Osteocyte (in vitro differentiated cells): Measurements from ENCODE around the gene PRSS38. TPM values are rescaled to one million over a fixed set of nuclear protein-coding genes. Genes with fewer than 3 reads are reported as not detected.

ENCODE experiments used
- DNase-seq: peaks from one replicate; pipeline ENCODE4 v3.0.0; 2021; ENCODE audit warnings: mixed read lengths; ENCODE audit not compliant: unreplicated experiment; ENCODE audit errors: extremely low spot score
- H3K27ac Mint-ChIP-seq: one replicate; pipeline ENCODE4 v1.8.0; 2021; ENCODE audit warnings: mild to moderate bottlenecking, mixed read lengths; ENCODE audit not compliant: unreplicated experiment
- H3K27me3 Mint-ChIP-seq: one replicate; pipeline ENCODE4 v1.8.0; 2021; ENCODE audit warnings: mixed read lengths; ENCODE audit not compliant: unreplicated experiment
- H3K36me3 Mint-ChIP-seq: one replicate; pipeline ENCODE4 v1.8.0; 2021; ENCODE audit warnings: mixed read lengths; ENCODE audit not compliant: unreplicated experiment
- H3K4me1 Mint-ChIP-seq: one replicate; pipeline ENCODE4 v1.8.0; 2021; ENCODE audit warnings: mixed read lengths; ENCODE audit not compliant: unreplicated experiment
- H3K4me3 Mint-ChIP-seq: one replicate; pipeline ENCODE4 v1.8.0; 2021; ENCODE audit warnings: mild to moderate bottlenecking, moderate library complexity, mixed read lengths; ENCODE audit not compliant: unreplicated experiment
- H3K9me3 Mint-ChIP-seq: one replicate; pipeline ENCODE4 v1.8.0; 2021; ENCODE audit warnings: mixed read lengths; ENCODE audit not compliant: unreplicated experiment
- total RNA-seq: library from RNA; stranded (reverse); gene quantifications from 2 replicates; pipeline ENCODE4 v1.2.1, GENCODE V29; 2021
- TF ChIP-seq, protein P1 (sequence below): fragments of 200-600 bp; sonication (generic); IDR thresholded peaks from 2 replicates; pipeline ENCODE4 v1.5.0; 2021; ENCODE audit warnings: antibody characterized with exemption, mild to moderate bottlenecking, moderate library complexity

The PRSS38 gene
- total RNA-seq, 1 donor from 2014 or later = not detected

- TF ChIP-seq, protein P1, sequence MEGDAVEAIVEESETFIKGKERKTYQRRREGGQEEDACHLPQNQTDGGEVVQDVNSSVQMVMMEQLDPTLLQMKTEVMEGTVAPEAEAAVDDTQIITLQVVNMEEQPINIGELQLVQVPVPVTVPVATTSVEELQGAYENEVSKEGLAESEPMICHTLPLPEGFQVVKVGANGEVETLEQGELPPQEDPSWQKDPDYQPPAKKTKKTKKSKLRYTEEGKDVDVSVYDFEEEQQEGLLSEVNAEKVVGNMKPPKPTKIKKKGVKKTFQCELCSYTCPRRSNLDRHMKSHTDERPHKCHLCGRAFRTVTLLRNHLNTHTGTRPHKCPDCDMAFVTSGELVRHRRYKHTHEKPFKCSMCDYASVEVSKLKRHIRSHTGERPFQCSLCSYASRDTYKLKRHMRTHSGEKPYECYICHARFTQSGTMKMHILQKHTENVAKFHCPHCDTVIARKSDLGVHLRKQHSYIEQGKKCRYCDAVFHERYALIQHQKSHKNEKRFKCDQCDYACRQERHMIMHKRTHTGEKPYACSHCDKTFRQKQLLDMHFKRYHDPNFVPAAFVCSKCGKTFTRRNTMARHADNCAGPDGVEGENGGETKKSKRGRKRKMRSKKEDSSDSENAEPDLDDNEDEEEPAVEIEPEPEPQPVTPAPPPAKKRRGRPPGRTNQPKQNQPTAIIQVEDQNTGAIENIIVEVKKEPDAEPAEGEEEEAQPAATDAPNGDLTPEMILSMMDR = no peak
- H3K27ac Mint-ChIP-seq = no peak overlapping the region
- H3K27me3 Mint-ChIP-seq = peaks cover 61% of the 10 kb centered on the region
- DNase-seq = no peak
- peaks cover 2% of the 10 kb centered on the region for H3K4me1 Mint-ChIP-seq
- H3K36me3 Mint-ChIP-seq = peaks cover 5% of the 10 kb centered on the region
- peaks cover 19% of the 10 kb centered on the region for H3K9me3 Mint-ChIP-seq
- H3K4me3 Mint-ChIP-seq = no peak overlapping the region
Observed at GRCh38 chr1:227809026-227809425, 6.4 kb upstream of the PRSS38 start.

- peaks cover 42% of the 10 kb centered on the region for H3K27me3 Mint-ChIP-seq
- DNase-seq = no peak
Observed at GRCh38 chr1:227813962-227814361, 1.5 kb upstream of the PRSS38 start.

DNA sequence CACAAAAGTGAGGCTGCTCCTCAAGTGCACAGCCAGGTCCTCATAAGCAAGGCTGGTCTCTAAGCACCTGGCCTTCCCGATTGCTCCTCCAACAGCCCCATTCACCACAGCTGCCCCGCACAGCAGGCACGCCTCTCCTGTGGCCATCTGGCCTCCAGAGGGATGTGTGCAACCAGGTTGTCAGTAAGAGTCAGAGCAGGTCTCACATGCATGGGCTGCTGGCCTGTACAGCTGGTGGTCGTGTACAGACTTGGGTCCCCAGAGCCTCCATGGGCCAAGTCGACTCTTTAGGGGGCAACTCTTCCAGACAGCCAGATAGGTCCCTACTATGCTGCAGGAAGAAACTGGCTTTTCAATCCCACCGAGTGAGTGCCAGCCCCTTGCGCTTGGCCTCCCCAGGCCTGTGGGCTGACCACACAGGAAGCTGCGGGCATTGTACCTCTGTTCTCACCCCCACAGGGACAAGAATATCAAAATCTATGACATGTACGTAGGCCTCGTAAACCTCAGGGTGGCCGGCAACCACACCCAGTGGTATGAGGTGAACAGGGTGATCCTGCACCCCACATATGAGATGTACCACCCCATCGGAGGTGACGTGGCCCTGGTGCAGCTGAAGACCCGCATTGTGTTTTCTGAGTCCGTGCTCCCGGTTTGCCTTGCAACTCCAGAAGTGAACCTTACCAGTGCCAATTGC lies 1.4 kb downstream of the PRSS38 start:
- DNase-seq = no peak
- H3K27me3 Mint-ChIP-seq = peaks cover 39% of the 10 kb centered on the region
- H3K4me1 Mint-ChIP-seq = no peaks in the 10 kb centered on the region
- TF ChIP-seq, protein P1 = no peak
- no peak overlapping the region for H3K27ac Mint-ChIP-seq
- no peaks in the 10 kb centered on the region for H3K36me3 Mint-ChIP-seq
- no peak overlapping the region for H3K4me3 Mint-ChIP-seq
- H3K9me3 Mint-ChIP-seq = peaks cover 16% of the 10 kb centered on the region

More at GRCh38 chr1:227813962-227814361, 1.5 kb upstream of the PRSS38 start:
- Mint-ChIP-seq H3K4me3 (no peak overlapping the region), H3K36me3 (no peaks in the 10 kb centered on the region), H3K4me1 (no peaks in the 10 kb centered on the region), H3K9me3 (peaks cover 9% of the 10 kb centered on the region), H3K27ac (no peak overlapping the region)
- TF ChIP-seq, protein P1 = no peak

- no peaks in the 10 kb centered on the region for H3K36me3 Mint-ChIP-seq
- H3K27me3 Mint-ChIP-seq = peaks cover 71% of the 10 kb centered on the region
- no peak for DNase-seq
- no peak overlapping the region for H3K27ac Mint-ChIP-seq
- TF ChIP-seq, protein P1 = no peak
- no peaks in the 10 kb centered on the region for H3K4me1 Mint-ChIP-seq
- no peak overlapping the region for H3K4me3 Mint-ChIP-seq
- peaks cover 16% of the 10 kb centered on the region for H3K9me3 Mint-ChIP-seq
Observed at GRCh38 chr1:227823537-227823936, 8.1 kb downstream of the PRSS38 start.

GRCh38 chr1:227824204-227824603 lies 8.7 kb downstream of the PRSS38 start:
- Mint-ChIP-seq H3K36me3 (no peaks in the 10 kb centered on the region), H3K27me3 (peaks cover 70% of the 10 kb centered on the region), H3K9me3 (peaks cover 16% of the 10 kb centered on the region), H3K4me1 (no peaks in the 10 kb centered on the region), H3K4me3 (no peak overlapping the region), H3K27ac (no peak overlapping the region)
- TF ChIP-seq, protein P1 = no peak
- no peak for DNase-seq
